ENCODE data around the gene ARRB1. TPM values are rescaled to one million over a fixed set of nuclear protein-coding genes. Genes with fewer than 3 reads are reported as not detected.

ARRB1 gene
- total and polyA plus RNA-seq, 4 donors = 3.3 to 21.2 (median 12.5) TPM

GRCh38 chr11:75265851-75266531 lies 85.5 kb downstream of the ARRB1 start:
- H3K27ac ChIP-seq (ENCODE audit: low read depth in 1 of 2, low read length in 2 of 2) = no peak overlapping the region
- peaks cover 0 to 3% (median under 1%) of the 10 kb centered on the region in 4 donors for H3K4me1 ChIP-seq (ENCODE audit: control insufficient read depth in 4 of 4, insufficient read depth in 4 of 4, low read length in 3 of 4)
- no peaks in the 10 kb centered on the region for H3K27me3 ChIP-seq (ENCODE audit: control insufficient read depth in 4 of 4, insufficient read depth in 4 of 4, low read length in 3 of 4)
- TF ChIP-seq YY1 (IDR thresholded peaks at IDR 0.05) = no peak
- no peak for TF ChIP-seq FOXA1 (IDR thresholded peaks at IDR 0.05)
- TF ChIP-seq, protein P1, sequence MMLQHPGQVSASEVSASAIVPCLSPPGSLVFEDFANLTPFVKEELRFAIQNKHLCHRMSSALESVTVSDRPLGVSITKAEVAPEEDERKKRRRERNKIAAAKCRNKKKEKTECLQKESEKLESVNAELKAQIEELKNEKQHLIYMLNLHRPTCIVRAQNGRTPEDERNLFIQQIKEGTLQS (IDR thresholded peaks at IDR 0.05) = no peak
- TF ChIP-seq, protein P2, sequence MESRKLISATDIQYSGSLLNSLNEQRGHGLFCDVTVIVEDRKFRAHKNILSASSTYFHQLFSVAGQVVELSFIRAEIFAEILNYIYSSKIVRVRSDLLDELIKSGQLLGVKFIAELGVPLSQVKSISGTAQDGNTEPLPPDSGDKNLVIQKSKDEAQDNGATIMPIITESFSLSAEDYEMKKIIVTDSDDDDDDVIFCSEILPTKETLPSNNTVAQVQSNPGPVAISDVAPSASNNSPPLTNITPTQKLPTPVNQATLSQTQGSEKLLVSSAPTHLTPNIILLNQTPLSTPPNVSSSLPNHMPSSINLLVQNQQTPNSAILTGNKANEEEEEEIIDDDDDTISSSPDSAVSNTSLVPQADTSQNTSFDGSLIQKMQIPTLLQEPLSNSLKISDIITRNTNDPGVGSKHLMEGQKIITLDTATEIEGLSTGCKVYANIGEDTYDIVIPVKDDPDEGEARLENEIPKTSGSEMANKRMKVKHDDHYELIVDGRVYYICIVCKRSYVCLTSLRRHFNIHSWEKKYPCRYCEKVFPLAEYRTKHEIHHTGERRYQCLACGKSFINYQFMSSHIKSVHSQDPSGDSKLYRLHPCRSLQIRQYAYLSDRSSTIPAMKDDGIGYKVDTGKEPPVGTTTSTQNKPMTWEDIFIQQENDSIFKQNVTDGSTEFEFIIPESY (IDR thresholded peaks at IDR 0.05) = no peak
- TF ChIP-seq, protein P3, sequence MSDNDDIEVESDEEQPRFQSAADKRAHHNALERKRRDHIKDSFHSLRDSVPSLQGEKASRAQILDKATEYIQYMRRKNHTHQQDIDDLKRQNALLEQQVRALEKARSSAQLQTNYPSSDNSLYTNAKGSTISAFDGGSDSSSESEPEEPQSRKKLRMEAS (IDR thresholded peaks at IDR 0.05) = no peak
- TF ChIP-seq RXRA (IDR thresholded peaks at IDR 0.05) = no peak
- no peak for TF ChIP-seq NR2F2 (IDR thresholded peaks at IDR 0.05)
- no peak for TF ChIP-seq RAD21 (IDR thresholded peaks at IDR 0.05)
- H3K9ac ChIP-seq (ENCODE audit: low read depth in 1 of 2, low read length in 2 of 2) = no peak overlapping the region
- H3K36me3 ChIP-seq (ENCODE audit: control insufficient read depth in 4 of 4, insufficient read depth in 3 of 4, low read depth in 1 of 4, low read length in 3 of 4) = peaks cover 0 to 4% (median 1%) of the 10 kb centered on the region in 4 donors
- H3K9me3 ChIP-seq (ENCODE audit: control insufficient read depth in 4 of 4, low read length in 3 of 4) = no peaks in the 10 kb centered on the region
- no peak overlapping the region for H3K4me3 ChIP-seq (ENCODE audit: low read depth in 1 of 3, low read length in 3 of 3)
- WGBS = 81% methylated on average over 17 of the region's 17 CpGs
- DNase-seq (ENCODE audit: low spot score) = no peak

GRCh38 chr11:75264971-75265370 lies 86.5 kb downstream of the ARRB1 start:
- no peak overlapping the region for H3K4me3 ChIP-seq (ENCODE audit: low read depth in 1 of 3, low read length in 3 of 3)
- WGBS = 86% methylated on average over 6 of the region's 6 CpGs
- TF ChIP-seq HNF4A (conservative IDR thresholded peaks at IDR 0.05) = no peak
- no peak for TF ChIP-seq JUND (IDR thresholded peaks at IDR 0.05)
- no peak for TF ChIP-seq HNF4G (IDR thresholded peaks at IDR 0.05)
- no peak for TF ChIP-seq EGR1 (IDR thresholded peaks at IDR 0.05; ENCODE audit: low read depth in 2 of 2)
- TF ChIP-seq NR2F2 (IDR thresholded peaks at IDR 0.05) = no peak
- no peak for TF ChIP-seq TAF1 (conservative IDR thresholded peaks at IDR 0.05)
- TF ChIP-seq RXRA (IDR thresholded peaks at IDR 0.05) = no peak
- TF ChIP-seq, protein P4, sequence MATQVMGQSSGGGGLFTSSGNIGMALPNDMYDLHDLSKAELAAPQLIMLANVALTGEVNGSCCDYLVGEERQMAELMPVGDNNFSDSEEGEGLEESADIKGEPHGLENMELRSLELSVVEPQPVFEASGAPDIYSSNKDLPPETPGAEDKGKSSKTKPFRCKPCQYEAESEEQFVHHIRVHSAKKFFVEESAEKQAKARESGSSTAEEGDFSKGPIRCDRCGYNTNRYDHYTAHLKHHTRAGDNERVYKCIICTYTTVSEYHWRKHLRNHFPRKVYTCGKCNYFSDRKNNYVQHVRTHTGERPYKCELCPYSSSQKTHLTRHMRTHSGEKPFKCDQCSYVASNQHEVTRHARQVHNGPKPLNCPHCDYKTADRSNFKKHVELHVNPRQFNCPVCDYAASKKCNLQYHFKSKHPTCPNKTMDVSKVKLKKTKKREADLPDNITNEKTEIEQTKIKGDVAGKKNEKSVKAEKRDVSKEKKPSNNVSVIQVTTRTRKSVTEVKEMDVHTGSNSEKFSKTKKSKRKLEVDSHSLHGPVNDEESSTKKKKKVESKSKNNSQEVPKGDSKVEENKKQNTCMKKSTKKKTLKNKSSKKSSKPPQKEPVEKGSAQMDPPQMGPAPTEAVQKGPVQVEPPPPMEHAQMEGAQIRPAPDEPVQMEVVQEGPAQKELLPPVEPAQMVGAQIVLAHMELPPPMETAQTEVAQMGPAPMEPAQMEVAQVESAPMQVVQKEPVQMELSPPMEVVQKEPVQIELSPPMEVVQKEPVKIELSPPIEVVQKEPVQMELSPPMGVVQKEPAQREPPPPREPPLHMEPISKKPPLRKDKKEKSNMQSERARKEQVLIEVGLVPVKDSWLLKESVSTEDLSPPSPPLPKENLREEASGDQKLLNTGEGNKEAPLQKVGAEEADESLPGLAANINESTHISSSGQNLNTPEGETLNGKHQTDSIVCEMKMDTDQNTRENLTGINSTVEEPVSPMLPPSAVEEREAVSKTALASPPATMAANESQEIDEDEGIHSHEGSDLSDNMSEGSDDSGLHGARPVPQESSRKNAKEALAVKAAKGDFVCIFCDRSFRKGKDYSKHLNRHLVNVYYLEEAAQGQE (IDR thresholded peaks at IDR 0.05) = no peak
- TF ChIP-seq, protein P3 (IDR thresholded peaks at IDR 0.05) = no peak
- TF ChIP-seq SP1 (IDR thresholded peaks at IDR 0.05) = no peak
- no peak for TF ChIP-seq RAD21 (IDR thresholded peaks at IDR 0.05)
- TF ChIP-seq GABPA (IDR thresholded peaks at IDR 0.05 in 1 of 2, conservative IDR thresholded peaks at IDR 0.05 in 1 of 2) = no peak
- TF ChIP-seq CTCF (IDR thresholded peaks at IDR 0.05; ENCODE audit: low read depth, low read length, missing input control) = no peak
- peaks cover 0 to 3% (median under 1%) of the 10 kb centered on the region in 4 donors for H3K4me1 ChIP-seq (ENCODE audit: control insufficient read depth in 4 of 4, insufficient read depth in 4 of 4, low read length in 3 of 4)
- H3K9me3 ChIP-seq (ENCODE audit: control insufficient read depth in 4 of 4, low read length in 3 of 4) = no peaks in the 10 kb centered on the region
- no peak overlapping the region for H3K9ac ChIP-seq (ENCODE audit: low read depth in 1 of 2, low read length in 2 of 2)
- H3K36me3 ChIP-seq (ENCODE audit: control insufficient read depth in 4 of 4, insufficient read depth in 3 of 4, low read depth in 1 of 4, low read length in 3 of 4) = peaks cover 0 to 2% (median under 1%) of the 10 kb centered on the region in 4 donors
- no peak overlapping the region for H3K27ac ChIP-seq (ENCODE audit: low read depth in 1 of 2, low read length in 2 of 2)
- no peaks in the 10 kb centered on the region for H3K27me3 ChIP-seq (ENCODE audit: control insufficient read depth in 4 of 4, insufficient read depth in 4 of 4, low read length in 3 of 4)
- no peak for DNase-seq (ENCODE audit: low spot score)
